OCI-LY3 (cell line): Measurements from ENCODE around the gene ISG15.

Experiments
- H2AFZ ChIP-seq: fragments of 200-600, 300-600 bp; shearing (Covaris generic); 2 replicates; pipeline ENCODE4 v1.6.0; 2014; ENCODE audit warnings: antibody characterized with exemption, low read depth, low read length
- H3K27ac ChIP-seq: fragments of 200-600, 300-600 bp; sonication (generic); 2 replicates; pipeline ENCODE4 v1.5.1; 2014; ENCODE audit warnings: mild to moderate bottlenecking, low read length, moderate library complexity, mixed read lengths
- H3K27me3 ChIP-seq: fragments of 200-600, 300-600 bp; sonication (generic); 2 replicates; pipeline ENCODE4 v1.6.1; 2014; ENCODE audit warnings: low read depth, low read length, mixed read lengths
- H3K36me3 ChIP-seq: fragments of 200-600, 300-600 bp; sonication (generic); replicated peaks from 2 replicates; pipeline ENCODE3; 2014; ENCODE audit warnings: low read depth, low read length, mixed read lengths
- H3K4me1 ChIP-seq: fragments of 300-600, 200-600 bp; sonication (generic); 2 replicates; pipeline ENCODE4 v1.6.1; 2014; ENCODE audit warnings: low read length, mixed read lengths
- H3K4me2 ChIP-seq: fragments of 200-600, 300-600 bp; sonication (generic); 2 replicates; pipeline ENCODE4 v1.6.1; 2014; ENCODE audit warnings: low read length, mixed read lengths
- H3K4me3 ChIP-seq: fragments of 300-600, 200-600 bp; sonication (generic); 2 replicates; pipeline ENCODE4 v1.5.1; 2014; ENCODE audit warnings: antibody characterized with exemption, mild to moderate bottlenecking, low read length, moderate library complexity
- H3K79me2 ChIP-seq: fragments of 300-600, 200-600 bp; shearing (Covaris generic); 2 replicates; pipeline ENCODE4 v1.6.1; 2014; ENCODE audit warnings: mild to moderate bottlenecking, low read length, mixed read lengths
- H3K9ac ChIP-seq: fragments of 300-600, 200-600 bp; shearing (Covaris generic); 2 replicates; pipeline ENCODE4 v1.6.0; 2014; ENCODE audit warnings: mild to moderate bottlenecking, low read length, moderate library complexity
- H3K9me3 ChIP-seq: fragments of 200-600, 300-600 bp; shearing (Covaris generic); 2 replicates; pipeline ENCODE4 v1.6.1; 2014; ENCODE audit warnings: low read length, mixed read lengths; ENCODE audit not compliant: insufficient read depth
- H4K20me1 ChIP-seq: fragments of 200-600, 300-600 bp; sonication (generic); 2 replicates; pipeline ENCODE4 v1.6.1; 2016; ENCODE audit warnings: low read length, mixed read lengths; ENCODE audit not compliant: insufficient read depth
- CTCF ChIP-seq: fragments of 200-600, 300-600 bp; sonication (generic); IDR thresholded peaks from 2 replicates; pipeline ENCODE4 v1.5.1; 2014; ENCODE audit warnings: antibody characterized with exemption, low read length, low read depth
- EZH2phosphoT487 ChIP-seq: fragments of 200-600 bp; shearing (Covaris generic); IDR thresholded peaks from 2 replicates; pipeline ENCODE4 v1.6.1; 2018; ENCODE audit warnings: antibody characterized with exemption, mixed run types, low read depth

Gene ISG15

DNA sequence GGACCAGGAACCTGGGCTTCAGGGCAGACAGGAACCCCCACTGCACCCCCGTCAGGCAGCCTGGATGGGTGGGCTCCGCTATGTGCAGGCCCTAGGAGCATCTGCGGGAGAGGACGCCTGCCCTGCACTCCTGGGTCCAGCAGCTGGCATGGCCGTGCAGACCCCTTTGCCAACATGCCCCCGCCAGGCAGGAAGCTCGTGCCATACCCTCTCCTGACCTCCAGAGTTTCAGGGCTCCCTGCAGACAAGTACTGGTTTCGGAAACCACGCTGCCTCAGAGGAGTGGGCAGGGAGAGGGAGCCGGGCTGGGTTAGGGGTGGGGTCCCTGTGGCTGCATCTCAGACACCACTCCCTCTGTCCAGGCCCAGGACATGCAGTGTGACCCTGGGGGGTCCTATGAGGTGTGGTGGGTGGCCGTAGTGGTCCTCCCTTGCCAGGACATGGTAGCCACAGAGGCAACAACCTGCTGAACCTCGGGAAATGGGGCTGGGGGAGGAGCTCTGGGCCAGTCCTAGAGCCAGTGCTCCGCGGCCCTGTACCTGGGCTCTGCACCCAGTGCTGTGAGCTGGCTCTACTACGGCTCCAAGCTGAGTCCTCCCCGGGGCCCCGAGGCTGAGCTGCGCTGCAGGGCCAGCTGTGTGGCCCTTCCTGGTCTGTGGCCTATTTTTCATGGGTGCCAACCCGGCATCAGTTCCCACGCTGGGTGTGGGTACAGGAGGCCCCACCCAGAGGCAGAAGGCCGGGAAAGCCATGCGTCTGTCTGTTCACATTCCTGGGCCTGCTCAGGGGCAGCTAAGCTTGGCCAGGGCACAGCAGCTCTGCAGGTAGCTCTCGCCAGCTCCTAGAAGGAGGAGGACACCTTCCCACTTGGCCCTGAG is 45.6 kb upstream of the ISG15 start:
- no peak overlapping the region for H3K27ac ChIP-seq
- H3K9ac ChIP-seq: peak overlapping the region; percentile 68; the same call in 1 of the 2 replicates
- no peaks in the 10 kb centered on the region for H4K20me1 ChIP-seq
- H2AFZ ChIP-seq: no peak overlapping the region
- H3K4me2 ChIP-seq: peak overlapping the region; percentile 80
- H3K27me3 ChIP-seq: no peaks in the 10 kb centered on the region
- peak overlapping the region; percentile 83 for H3K4me3 ChIP-seq
- H3K4me1 ChIP-seq: peaks cover 5% of the 10 kb centered on the region; the same call in 1 of the 2 replicates
- no peaks in the 10 kb centered on the region for H3K9me3 ChIP-seq
- no peaks in the 10 kb centered on the region for H3K79me2 ChIP-seq
- no peaks in the 10 kb centered on the region for H3K36me3 ChIP-seq
- no peak for TF ChIP-seq CTCF
- no peak for TF ChIP-seq EZH2phosphoT487

DNA sequence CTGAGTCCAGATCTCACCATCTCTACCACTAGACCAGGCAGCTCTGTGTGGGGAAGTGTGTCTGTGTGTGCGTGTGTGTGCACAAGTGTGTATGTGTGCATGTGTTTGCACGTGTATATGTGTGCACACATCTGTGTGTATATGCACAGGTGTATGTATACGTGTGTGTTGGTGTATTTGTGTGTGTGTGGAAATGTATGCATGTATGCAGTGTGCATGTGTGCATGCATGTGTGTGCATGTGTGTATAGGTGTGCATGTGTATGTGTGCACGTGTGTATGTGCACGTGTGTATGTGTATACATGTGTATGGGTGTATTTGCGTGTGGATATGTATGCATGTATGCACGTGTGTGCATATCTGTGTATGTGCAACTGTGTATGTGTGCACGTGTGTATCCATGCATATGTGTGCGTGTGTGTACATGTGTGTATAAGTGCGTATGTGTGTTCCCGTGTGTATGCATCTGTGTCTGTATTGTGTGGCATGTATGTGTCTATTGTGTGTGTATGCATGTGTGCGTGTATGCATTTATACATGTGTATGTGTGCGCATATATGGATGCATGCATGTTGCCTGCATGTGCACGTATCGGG is 43.9 kb upstream of the ISG15 start:
- Histone ChIP-seq H3K9me3 (no peaks in the 10 kb centered on the region), H4K20me1 (no peaks in the 10 kb centered on the region), H3K9ac (no peak overlapping the region), H3K4me3 (no peak overlapping the region), H3K36me3 (no peaks in the 10 kb centered on the region), H2AFZ (no peak overlapping the region), H3K4me1 (peaks cover 5% of the 10 kb centered on the region; the same call in 1 of the 2 replicates), H3K27ac (no peak overlapping the region), H3K4me2 (no peak overlapping the region), H3K27me3 (no peaks in the 10 kb centered on the region), H3K79me2 (no peaks in the 10 kb centered on the region)
- no peak for TF ChIP-seq CTCF
- no peak for TF ChIP-seq EZH2phosphoT487

GRCh38 chr1:970242-970972 is 42.9 kb upstream of the ISG15 start:
- Histone ChIP-seq H3K36me3 (no peaks in the 10 kb centered on the region), H2AFZ (no peak overlapping the region), H4K20me1 (no peaks in the 10 kb centered on the region), H3K9me3 (no peaks in the 10 kb centered on the region), H3K27me3 (peaks cover 2% of the 10 kb centered on the region; the same call in 1 of the 2 replicates), H3K9ac (no peak overlapping the region), H3K79me2 (no peaks in the 10 kb centered on the region), H3K4me1 (peaks cover 5% of the 10 kb centered on the region; the same call in 1 of the 2 replicates), H3K4me3 (no peak overlapping the region), H3K4me2 (no peak overlapping the region), H3K27ac (no peak overlapping the region)
- TF ChIP-seq CTCF (no peak), EZH2phosphoT487 (no peak)
